ENCODE data around the gene OMG. TPM values are rescaled to one million over a fixed set of nuclear protein-coding genes. Genes with fewer than 3 reads are reported as not detected.
"Not testable (repeated sequence)": the region's sequence is repeated elsewhere in the genome, so short reads cannot be mapped to it uniquely, and the experiment has no call there.

OMG gene
- polyA plus RNA-seq (2013, experiment 1 of 2): not detected
- not detected for polyA plus RNA-seq (2013, experiment 2 of 2)

GRCh38 chr17:31297090-31297489, at the start of gene OMG:
OMG (minus strand) TSS chr17:31297239; CDS start chr17:31296331, 908 bp downstream.
- no peak within 1 kb of the TSS for H3K27ac ChIP-seq (ENCODE audit: low read depth, low read length, severe bottlenecking)
- H3K4me1 ChIP-seq (ENCODE audit: control insufficient read depth, insufficient read depth, low read length, poor library complexity, severe bottlenecking): no peaks in the 10 kb centered on the region
- 74 to 95% methylated on average over 4 of the region's 7 CpGs for WGBS, 2 experiments (ENCODE audit: insufficient coverage in 2 of 2)
- H3K4me3 ChIP-seq (ENCODE audit: extremely low read depth, insufficient read depth, low read length, poor library complexity, severe bottlenecking): no peak within 1 kb of the TSS
- H3K36me3 ChIP-seq (ENCODE audit: control insufficient read depth, insufficient read depth, low read length): peaks cover 8% of the 10 kb centered on the region
- no peaks in the 10 kb centered on the region for H3K9me3 ChIP-seq (ENCODE audit: control insufficient read depth, low read length)

- not testable (repeated sequence) for H3K27ac ChIP-seq (ENCODE audit: low read depth, low read length, severe bottlenecking); H3K9me3 ChIP-seq (ENCODE audit: control insufficient read depth, low read length); H3K4me1 ChIP-seq (ENCODE audit: control insufficient read depth, insufficient read depth, low read length, poor library complexity, severe bottlenecking); H3K4me3 ChIP-seq (ENCODE audit: extremely low read depth, insufficient read depth, low read length, poor library complexity, severe bottlenecking)
- H3K36me3 ChIP-seq (ENCODE audit: control insufficient read depth, insufficient read depth, low read length): peaks cover 37% of the 10 kb centered on the region
- WGBS, 2 experiments (ENCODE audit: insufficient coverage in 2 of 2): no CpG with 5 or more reads among the region's 34 CpGs
These were observed 48.2 kb upstream of the OMG start for GRCh38 chr17:31345191-31345747.

- H3K36me3 ChIP-seq (ENCODE audit: control insufficient read depth, insufficient read depth, low read length): peaks cover 41% of the 10 kb centered on the region
- H3K4me1 ChIP-seq (ENCODE audit: control insufficient read depth, insufficient read depth, low read length, poor library complexity, severe bottlenecking): peaks cover 9% of the 10 kb centered on the region
- WGBS, 2 experiments (ENCODE audit: insufficient coverage in 2 of 2): 92 to 100% methylated on average over 3 of the region's 6 CpGs
- H3K9me3 ChIP-seq (ENCODE audit: control insufficient read depth, low read length): no peaks in the 10 kb centered on the region
- peak overlapping the region; percentile 38 for H3K27ac ChIP-seq (ENCODE audit: low read depth, low read length, severe bottlenecking)
- H3K4me3 ChIP-seq (ENCODE audit: extremely low read depth, insufficient read depth, low read length, poor library complexity, severe bottlenecking): no peak overlapping the region
These were observed 43.0 kb upstream of the OMG start for GRCh38 chr17:31339906-31340661.

- Histone ChIP-seq H3K36me3 (ENCODE audit: control insufficient read depth, insufficient read depth, low read length) (peaks cover 39% of the 10 kb centered on the region), H3K4me3 (ENCODE audit: extremely low read depth, insufficient read depth, low read length, poor library complexity, severe bottlenecking) (no peak overlapping the region), H3K9me3 (ENCODE audit: control insufficient read depth, low read length) (no peaks in the 10 kb centered on the region), H3K4me1 (ENCODE audit: control insufficient read depth, insufficient read depth, low read length, poor library complexity, severe bottlenecking) (peaks cover 5% of the 10 kb centered on the region), H3K27ac (ENCODE audit: low read depth, low read length, severe bottlenecking) (no peak overlapping the region)
These were observed 32.2 kb upstream of the OMG start for GRCh38 chr17:31329221-31329620.

GRCh38 chr17:31328160-31328535, 31.1 kb upstream of the OMG start:
- peak overlapping the region; percentile 32 for H3K27ac ChIP-seq (ENCODE audit: low read depth, low read length, severe bottlenecking)

GRCh38 chr17:31327534-31328159, 30.6 kb upstream of the OMG start:
- peaks cover 5% of the 10 kb centered on the region for H3K4me1 ChIP-seq (ENCODE audit: control insufficient read depth, insufficient read depth, low read length, poor library complexity, severe bottlenecking)
- H3K9me3 ChIP-seq (ENCODE audit: control insufficient read depth, low read length): no peaks in the 10 kb centered on the region
- peak overlapping the region; percentile 58 for H3K27ac ChIP-seq (ENCODE audit: low read depth, low read length, severe bottlenecking)
- H3K36me3 ChIP-seq (ENCODE audit: control insufficient read depth, insufficient read depth, low read length): peaks cover 30% of the 10 kb centered on the region
- WGBS, 2 experiments (ENCODE audit: insufficient coverage in 2 of 2): 94 to 97% methylated on average over 9 to 10 of the region's 12 CpGs
- no peak overlapping the region for H3K4me3 ChIP-seq (ENCODE audit: extremely low read depth, insufficient read depth, low read length, poor library complexity, severe bottlenecking)

More at GRCh38 chr17:31328160-31328535, 31.1 kb upstream of the OMG start:
- Histone ChIP-seq H3K4me3 (ENCODE audit: extremely low read depth, insufficient read depth, low read length, poor library complexity, severe bottlenecking) (no peak overlapping the region), H3K4me1 (ENCODE audit: control insufficient read depth, insufficient read depth, low read length, poor library complexity, severe bottlenecking) (peaks cover 5% of the 10 kb centered on the region), H3K36me3 (ENCODE audit: control insufficient read depth, insufficient read depth, low read length) (peaks cover 34% of the 10 kb centered on the region), H3K9me3 (ENCODE audit: control insufficient read depth, low read length) (no peaks in the 10 kb centered on the region)

GRCh38 chr17:31323551-31323950, 26.5 kb upstream of the OMG start:
- Histone ChIP-seq H3K4me3 (ENCODE audit: extremely low read depth, insufficient read depth, low read length, poor library complexity, severe bottlenecking) (no peak overlapping the region), H3K36me3 (ENCODE audit: control insufficient read depth, insufficient read depth, low read length) (peaks cover 18% of the 10 kb centered on the region), H3K4me1 (ENCODE audit: control insufficient read depth, insufficient read depth, low read length, poor library complexity, severe bottlenecking) (peaks cover 5% of the 10 kb centered on the region), H3K9me3 (ENCODE audit: control insufficient read depth, low read length) (no peaks in the 10 kb centered on the region), H3K27ac (ENCODE audit: low read depth, low read length, severe bottlenecking) (no peak overlapping the region)

- WGBS, 2 experiments (ENCODE audit: insufficient coverage in 2 of 2): 100% methylated on average over 1 to 2 of the region's 4 CpGs
- Histone ChIP-seq H3K36me3 (ENCODE audit: control insufficient read depth, insufficient read depth, low read length) (peaks cover 13% of the 10 kb centered on the region), H3K9me3 (ENCODE audit: control insufficient read depth, low read length) (no peaks in the 10 kb centered on the region), H3K4me3 (ENCODE audit: extremely low read depth, insufficient read depth, low read length, poor library complexity, severe bottlenecking) (no peak overlapping the region), H3K27ac (ENCODE audit: low read depth, low read length, severe bottlenecking) (no peak overlapping the region), H3K4me1 (ENCODE audit: control insufficient read depth, insufficient read depth, low read length, poor library complexity, severe bottlenecking) (no peaks in the 10 kb centered on the region)
These were observed 24.9 kb upstream of the OMG start for GRCh38 chr17:31321966-31322365.

GRCh38 chr17:31321481-31321880, 24.4 kb upstream of the OMG start, which contains the start of gene EVI2A:
EVI2A (minus strand) TSS chr17:31321622; CDS start chr17:31319013, 2,609 bp downstream.
- Histone ChIP-seq H3K27ac (ENCODE audit: low read depth, low read length, severe bottlenecking) (peak within 1 kb of the TSS; percentile 3), H3K4me1 (ENCODE audit: control insufficient read depth, insufficient read depth, low read length, poor library complexity, severe bottlenecking) (no peaks in the 10 kb centered on the region), H3K9me3 (ENCODE audit: control insufficient read depth, low read length) (no peaks in the 10 kb centered on the region), H3K36me3 (ENCODE audit: control insufficient read depth, insufficient read depth, low read length) (peaks cover 12% of the 10 kb centered on the region), H3K4me3 (ENCODE audit: extremely low read depth, insufficient read depth, low read length, poor library complexity, severe bottlenecking) (no peak within 1 kb of the TSS)
- 81% methylated on average over 2 of the region's 3 CpGs; no CpG with 5 or more reads in 1 of the 2 experiments for WGBS, 2 experiments (ENCODE audit: insufficient coverage in 2 of 2)

- Histone ChIP-seq H3K4me1 (ENCODE audit: control insufficient read depth, insufficient read depth, low read length, poor library complexity, severe bottlenecking) (no peaks in the 10 kb centered on the region), H3K27ac (ENCODE audit: low read depth, low read length, severe bottlenecking) (no peak overlapping the region), H3K4me3 (ENCODE audit: extremely low read depth, insufficient read depth, low read length, poor library complexity, severe bottlenecking) (no peak overlapping the region), H3K9me3 (ENCODE audit: control insufficient read depth, low read length) (no peaks in the 10 kb centered on the region), H3K36me3 (ENCODE audit: control insufficient read depth, insufficient read depth, low read length) (peaks cover 5% of the 10 kb centered on the region)
- WGBS, 2 experiments (ENCODE audit: insufficient coverage in 2 of 2): 80% methylated on average over 1 of the region's 1 CpG; no CpG with 5 or more reads in 1 of the 2 experiments
These were observed 23.8 kb upstream of the OMG start for GRCh38 chr17:31320791-31321190.

GRCh38 chr17:31320241-31320640, 23.2 kb upstream of the OMG start:
- Histone ChIP-seq H3K4me3 (ENCODE audit: extremely low read depth, insufficient read depth, low read length, poor library complexity, severe bottlenecking) (no peak overlapping the region), H3K9me3 (ENCODE audit: control insufficient read depth, low read length) (no peaks in the 10 kb centered on the region), H3K27ac (ENCODE audit: low read depth, low read length, severe bottlenecking) (no peak overlapping the region), H3K36me3 (ENCODE audit: control insufficient read depth, insufficient read depth, low read length) (peaks cover 4% of the 10 kb centered on the region), H3K4me1 (ENCODE audit: control insufficient read depth, insufficient read depth, low read length, poor library complexity, severe bottlenecking) (no peaks in the 10 kb centered on the region)
- no CpG with 5 or more reads among the region's 2 CpGs for WGBS, 2 experiments (ENCODE audit: insufficient coverage in 2 of 2)
